GM12878 (cell line): ENCODE results near the gene CEBPE. TPM values are rescaled to one million over a fixed set of nuclear protein-coding genes. Genes with fewer than 3 reads are reported as not detected.

Experiments
- ATAC-seq: fragments of 200-7000 bp; cut with Tn5 transposase; 3 replicates; pipeline ENCODE4 v1.9.1; 2020; ENCODE audit warnings: mild to moderate bottlenecking, moderate library complexity
- BruUV-seq: library from RNA; stranded (reverse); fragments of 400-500 nt; replicated peaks from 2 replicates; lab custom pipeline; 2021; lab: Mats Ljungman, UMichigan
- CTCF ChIA-PET: fragments of 300-600 bp; sonication (Branson Sonifier 250); formaldehyde crosslinking; extraction: SDS; loops from one replicate; lab custom pipeline; 2021; ENCODE audit warnings: inconsistent platforms; lab: Yijun Ruan, JAX
- POLR2A ChIA-PET: fragments of 350-600 bp; formaldehyde crosslinking; extraction: SDS; loops from one replicate; lab custom pipeline; 2021; ENCODE audit warnings: inconsistent platforms; lab: Charles Lee
- RAD21 ChIA-PET: fragments of 300-600 bp; sonication (Branson Sonifier 250); formaldehyde crosslinking; loops from one replicate; lab custom pipeline; 2023; ENCODE audit warnings: antibody characterized with exemption; ENCODE audit not compliant: unreplicated experiment; lab: Charles Lee
- SMC1A ChIA-PET: fragments of 300-600 bp; sonication (Branson Sonifier 250); formaldehyde crosslinking; loops from one replicate; lab custom pipeline; 2023; ENCODE audit not compliant: unreplicated experiment, uncharacterized antibody; lab: Charles Lee
- DNase-seq: peaks from one replicate; pipeline ENCODE4 v3.0.0-alpha.2; 2011; ENCODE audit warnings: low read depth, low spot score
- FAIRE-seq: peaks from 3 replicates; lab custom pipeline; 2011; peaks lifted over from hg19 to GRCh38; lab: Jason Lieb, UNC
- H2AFZ ChIP-seq: 2 replicates; pipeline ENCODE4 v1.6.0; 2011; ENCODE audit warnings: low read depth, low read length, control low read depth; ENCODE audit not compliant: control insufficient read depth
- H3K27ac ChIP-seq: 2 replicates; pipeline ENCODE4 v1.5.1; 2011; ENCODE audit warnings: control low read depth; ENCODE audit not compliant: control insufficient read depth, insufficient read depth
- H3K27me3 ChIP-seq, 2 experiments: replicated peaks in 1 of 2; 2 replicates each; pipeline versions ENCODE4 v1.6.0 to v1.6.1; 2011; ENCODE audit warnings: low read length in 1 of 2; ENCODE audit not compliant: control insufficient read depth in 2 of 2, insufficient read depth in 2 of 2
- H3K36me3 ChIP-seq, 2 experiments: 2 replicates each; pipeline ENCODE4 v1.5.1; 2011; ENCODE audit warnings: low read length in 1 of 2; ENCODE audit not compliant: control insufficient read depth in 2 of 2, insufficient read depth in 2 of 2
- H3K4me1 ChIP-seq: 2 replicates; pipeline ENCODE4 v1.6.1; 2011; ENCODE audit warnings: mild to moderate bottlenecking, low read length, moderate library complexity, mixed read lengths; ENCODE audit not compliant: control insufficient read depth, insufficient read depth
- H3K4me2 ChIP-seq: 2 replicates; pipeline ENCODE4 v1.6.0; 2011; ENCODE audit warnings: control low read depth; ENCODE audit not compliant: control insufficient read depth, insufficient read depth
- H3K4me3 ChIP-seq: fragments of 200-600 bp; sonication (generic); 2 replicates; pipeline ENCODE4 v1.5.1; 2016
- H3K79me2 ChIP-seq: 2 replicates; pipeline ENCODE4 v1.6.0; 2011; ENCODE audit warnings: low read length; ENCODE audit not compliant: control insufficient read depth, insufficient read depth
- H3K9ac ChIP-seq: 2 replicates; pipeline ENCODE4 v1.8.0; 2011; ENCODE audit warnings: low read length, control low read depth, mixed read lengths; ENCODE audit not compliant: control insufficient read depth, insufficient read depth
- H3K9me3 ChIP-seq: replicated peaks from 3 replicates; pipeline ENCODE4 v1.5.1; 2011; ENCODE audit warnings: mild to moderate bottlenecking, low read length; ENCODE audit not compliant: control insufficient read depth, insufficient read depth
- H4K20me1 ChIP-seq: 2 replicates; pipeline ENCODE4 v1.6.0; 2011; ENCODE audit not compliant: control insufficient read depth, insufficient read depth
- ATF7 ChIP-seq: fragments of 450-650 bp; IDR thresholded peaks from 2 replicates; pipeline ENCODE4 v1.6.1; 2016; ENCODE audit warnings: low read depth, mild to moderate bottlenecking
- BMI1 ChIP-seq: fragments of 450-650 bp; IDR thresholded peaks from 2 replicates; pipeline ENCODE4 v1.6.1; 2016; ENCODE audit warnings: mild to moderate bottlenecking, moderate library complexity, borderline replicate concordance
- CREM ChIP-seq: IDR thresholded peaks from 2 replicates; pipeline ENCODE4 v1.6.1; 2014; ENCODE audit warnings: antibody characterized with exemption, low read depth
- IRF4 ChIP-seq: IDR thresholded peaks from 2 replicates; pipeline ENCODE4 v1.6.1; 2011; ENCODE audit warnings: low read depth, low read length
- PML ChIP-seq: IDR thresholded peaks from 2 replicates; pipeline ENCODE4 v1.6.1; 2012; ENCODE audit warnings: low read length, inconsistent platforms
- WGBS: methylation state at CpG from one replicate; pipeline ENCODE4 v1.1.6; 2016; ENCODE audit warnings: low lambda C conversion rate; ENCODE audit not compliant: insufficient replicate concordance, insufficient coverage; ENCODE audit errors: missing lambda C conversion rate; 5-methylcytosine and 5-hydroxymethylcytosine counted together
- in situ Hi-C: fragments of 300-500 bp; cut with MboI; formaldehyde crosslinking; loops from 9 replicates; pipeline ENCODE4 v1.14.3; 2018; ENCODE audit warnings: mixed read lengths
- intact Hi-C: fragments of 100-400 bp; cut with micrococcal nuclease; formaldehyde crosslinking; loops from one replicate; pipeline ENCODE4 v1.14.2; 2022; ENCODE audit not compliant: unreplicated experiment
- polyA plus RNA-seq, 11 experiments: library from polyadenylated mRNA; depleted of rRNA in 4 of 11; unstranded in 6 of 11; stranded (reverse) in 5 of 11; fragments of >200 nt; fragmentation: Nextera tagmentation in 4 of 11; fragmentation: Illumina TruSeq in 1 of 11; extraction: Ambion mirVana in 4 of 11; extraction: Trizol in 1 of 11; gene quantifications; 1 replicate in 1 of 11; 2 replicates in 10 of 11; pipeline versions ENCODE4 v1.2.1 to v1.2.3, GENCODE V29; 2011 to 2016; ENCODE audit warnings: inconsistent platforms in 2 of 11, missing spikeins in 2 of 11, low read depth in 1 of 11
- total RNA-seq, 4 experiments: library from RNA; depleted of rRNA in 3 of 4; stranded (reverse); fragments of >200 nt in 3 of 4; fragmentation: Illumina TruSeq in 1 of 4; extraction: Trizol in 1 of 4; gene quantifications; 2 replicates each; pipeline versions ENCODE4 v1.2.1 to v1.2.3, GENCODE V29; 2013 to 2021
- TF ChIP-seq, protein P1 (sequence below): IDR thresholded peaks from 2 replicates; pipeline ENCODE4 v1.6.1; 2012; ENCODE audit warnings: low read depth, low read length, improper control_type of control experiment
- TF ChIP-seq, protein P2 (sequence below): fragments of 450-650 bp; conservative IDR thresholded peaks from 2 replicates; pipeline ENCODE4 v1.6.1; 2017; ENCODE audit warnings: mild to moderate bottlenecking, moderate library complexity

CEBPE gene
- total and polyA plus RNA-seq, 10 of the 15 experiments (the other 5 are each of a cell fraction or from before 2014, with no cell fraction given): 0.09 to 0.45 (median 0.24) TPM; not detected in 7

DNA sequence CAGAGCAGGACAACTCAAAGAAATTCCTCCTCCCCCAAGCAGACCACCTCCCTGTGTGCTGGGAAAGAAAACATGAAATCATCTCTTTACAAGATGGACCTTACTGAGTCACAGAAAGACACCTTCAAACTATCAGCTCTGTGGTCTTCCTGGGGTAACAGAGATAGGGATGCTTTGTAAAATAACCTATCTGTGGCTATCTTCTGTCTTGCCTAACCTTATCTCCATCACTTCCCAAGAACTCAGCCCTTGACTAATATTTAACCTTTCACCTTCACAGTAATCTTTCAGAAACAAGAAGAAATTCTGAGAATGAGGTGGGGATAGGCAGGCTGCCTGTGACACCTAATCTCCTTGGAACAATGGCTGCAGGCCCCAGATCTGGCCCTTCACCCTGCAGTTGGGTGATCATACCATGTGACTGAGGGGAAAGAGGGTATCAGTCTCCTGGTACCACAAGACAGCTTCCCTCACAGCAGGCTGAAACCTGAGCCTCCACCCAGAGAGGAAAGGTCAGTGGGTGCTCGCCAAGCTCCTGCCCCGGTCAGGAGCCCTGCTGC, 27.4 kb upstream of the CEBPE start:
- Histone ChIP-seq H3K9ac (no peak overlapping the region), H2AFZ (no peak overlapping the region), H3K4me1 (no peaks in the 10 kb centered on the region; the same call in 1 of the 2 replicates), H3K4me3 (no peak overlapping the region), H3K36me3 (no peaks in the 10 kb centered on the region), H3K9me3 (no peaks in the 10 kb centered on the region), H3K79me2 (no peaks in the 10 kb centered on the region), H3K4me2 (no peak overlapping the region), H4K20me1 (no peaks in the 10 kb centered on the region; the same call in 1 of the 2 replicates), H3K27ac (no peak overlapping the region), H3K27me3 (peaks cover 2% of the 10 kb centered on the region in 2 experiments)
- RAD21 ChIA-PET: no interaction called here
- ATAC-seq: no peak
- TF ChIP-seq, protein P1, sequence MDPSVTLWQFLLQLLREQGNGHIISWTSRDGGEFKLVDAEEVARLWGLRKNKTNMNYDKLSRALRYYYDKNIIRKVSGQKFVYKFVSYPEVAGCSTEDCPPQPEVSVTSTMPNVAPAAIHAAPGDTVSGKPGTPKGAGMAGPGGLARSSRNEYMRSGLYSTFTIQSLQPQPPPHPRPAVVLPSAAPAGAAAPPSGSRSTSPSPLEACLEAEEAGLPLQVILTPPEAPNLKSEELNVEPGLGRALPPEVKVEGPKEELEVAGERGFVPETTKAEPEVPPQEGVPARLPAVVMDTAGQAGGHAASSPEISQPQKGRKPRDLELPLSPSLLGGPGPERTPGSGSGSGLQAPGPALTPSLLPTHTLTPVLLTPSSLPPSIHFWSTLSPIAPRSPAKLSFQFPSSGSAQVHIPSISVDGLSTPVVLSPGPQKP: no peak
- TF ChIP-seq IRF4: no peak
- no peak for TF ChIP-seq PML
- TF ChIP-seq, protein P2, sequence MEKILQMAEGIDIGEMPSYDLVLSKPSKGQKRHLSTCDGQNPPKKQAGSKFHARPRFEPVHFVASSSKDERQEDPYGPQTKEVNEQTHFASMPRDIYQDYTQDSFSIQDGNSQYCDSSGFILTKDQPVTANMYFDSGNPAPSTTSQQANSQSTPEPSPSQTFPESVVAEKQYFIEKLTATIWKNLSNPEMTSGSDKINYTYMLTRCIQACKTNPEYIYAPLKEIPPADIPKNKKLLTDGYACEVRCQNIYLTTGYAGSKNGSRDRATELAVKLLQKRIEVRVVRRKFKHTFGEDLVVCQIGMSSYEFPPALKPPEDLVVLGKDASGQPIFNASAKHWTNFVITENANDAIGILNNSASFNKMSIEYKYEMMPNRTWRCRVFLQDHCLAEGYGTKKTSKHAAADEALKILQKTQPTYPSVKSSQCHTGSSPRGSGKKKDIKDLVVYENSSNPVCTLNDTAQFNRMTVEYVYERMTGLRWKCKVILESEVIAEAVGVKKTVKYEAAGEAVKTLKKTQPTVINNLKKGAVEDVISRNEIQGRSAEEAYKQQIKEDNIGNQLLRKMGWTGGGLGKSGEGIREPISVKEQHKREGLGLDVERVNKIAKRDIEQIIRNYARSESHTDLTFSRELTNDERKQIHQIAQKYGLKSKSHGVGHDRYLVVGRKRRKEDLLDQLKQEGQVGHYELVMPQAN: no peak
- TF ChIP-seq ATF7: no peak
- no peak for TF ChIP-seq CREM
- TF ChIP-seq BMI1: no peak
- BruUV-seq: no TSS peak
- in situ Hi-C loops: no loop called here
- POLR2A ChIA-PET: no interaction called here
- no peak for FAIRE-seq
- intact Hi-C loops: no loop called here
- DNase-seq: no peak
- CTCF ChIA-PET: interaction anchor here (0.6 to 1.9 kb wide), 2 partner anchors 26 to 109 kb away, joined by 3 to 6 read pairs; no protein-coding TSS in a partner anchor
- SMC1A ChIA-PET: interaction anchor here (0.9 kb wide), 1 partner anchor 42 kb away, joined by 3 read pairs; no protein-coding TSS in a partner anchor
- 5% methylated on average over 2 of the region's 2 CpGs for WGBS
